SW 1271 (cell line): ENCODE data around the gene IGSF3.

Experiments
- DNase-seq, 2 experiments: peaks; one replicate each; lab custom pipeline; 2025; lab: John Stamatoyannopoulos, UW

Gene IGSF3

GRCh38 chr1:116556289-116557006 is 111.1 kb downstream of the IGSF3 start:
- DNase-seq: no peak

DNA sequence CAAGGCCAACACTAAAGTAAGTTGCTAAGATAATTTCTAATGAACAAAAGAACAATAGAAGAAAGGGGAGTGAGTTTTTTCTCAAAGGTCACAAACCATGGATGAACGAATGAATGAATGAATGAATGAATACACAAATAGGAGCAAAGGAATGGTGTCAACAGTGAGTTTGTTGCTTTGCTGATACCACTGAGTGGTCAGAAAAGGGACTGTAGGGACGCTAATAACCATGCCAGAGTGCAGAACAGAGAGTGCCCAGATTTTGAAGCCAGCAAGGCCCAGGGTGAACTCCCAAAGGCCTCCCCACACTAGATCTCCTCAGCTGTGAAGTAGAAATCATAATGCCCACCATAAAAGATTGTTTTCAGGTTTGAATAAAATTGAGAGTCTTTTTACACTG is 112.6 kb downstream of the IGSF3 start:
- DNase-seq: no peak

- DNase-seq: no peak
These were observed 114.0 kb downstream of the IGSF3 start for GRCh38 chr1:116553386-116554115.

DNA sequence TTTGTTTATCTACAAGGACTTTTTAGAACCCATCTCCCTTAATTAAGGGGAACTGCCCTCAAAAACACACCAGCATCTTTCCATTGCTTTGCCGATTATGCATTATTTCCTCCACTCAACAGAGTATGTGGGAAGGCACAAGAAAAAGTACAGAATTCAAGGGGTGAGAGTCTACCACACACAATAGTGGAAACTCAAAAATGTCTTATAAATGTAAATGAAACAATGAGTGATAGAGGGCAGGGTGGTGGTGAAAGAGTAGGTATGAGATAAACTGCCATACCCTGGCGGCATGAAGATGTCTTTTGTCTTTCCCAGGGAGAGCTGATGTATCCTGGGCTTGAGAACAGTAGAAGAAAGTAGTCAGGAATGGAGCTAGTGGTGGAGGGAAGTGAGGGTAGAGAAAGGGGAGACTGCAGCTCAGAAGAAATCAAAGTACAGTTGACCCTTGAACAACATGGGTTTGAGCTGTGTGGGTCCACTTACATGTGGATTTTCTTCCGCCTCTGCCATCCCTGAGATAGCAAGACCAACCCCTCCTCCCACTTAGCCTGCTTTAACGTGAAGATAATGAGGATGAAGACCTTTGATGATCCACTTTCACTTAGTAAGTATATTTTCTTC is 121.1 kb downstream of the IGSF3 start:
- DNase-seq: no peak

GRCh38 chr1:116545359-116545705 is 122.2 kb downstream of the IGSF3 start:
- no peak for DNase-seq

- no peak for DNase-seq
These were observed 122.8 kb downstream of the IGSF3 start for GRCh38 chr1:116544588-116545358.

DNA sequence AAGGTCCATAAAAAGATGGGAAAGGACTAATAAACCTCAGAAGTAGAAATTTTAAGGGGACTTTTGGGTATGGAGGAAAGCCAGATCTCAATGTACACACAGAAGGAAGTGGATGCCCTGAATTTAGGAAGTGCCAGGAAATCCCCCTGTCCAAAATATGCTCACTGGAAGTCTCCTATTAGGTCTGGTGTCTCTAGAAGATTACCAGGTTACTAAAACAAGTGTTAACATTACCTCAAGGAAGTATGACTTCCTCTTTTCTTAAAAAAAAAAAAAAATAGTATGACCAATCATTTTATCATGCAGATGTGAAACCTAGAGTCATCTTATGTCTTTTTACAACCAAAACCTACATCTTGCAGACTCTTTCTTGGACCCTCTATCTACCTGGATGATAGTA is 127.4 kb downstream of the IGSF3 start:
- no peak for DNase-seq

DNA sequence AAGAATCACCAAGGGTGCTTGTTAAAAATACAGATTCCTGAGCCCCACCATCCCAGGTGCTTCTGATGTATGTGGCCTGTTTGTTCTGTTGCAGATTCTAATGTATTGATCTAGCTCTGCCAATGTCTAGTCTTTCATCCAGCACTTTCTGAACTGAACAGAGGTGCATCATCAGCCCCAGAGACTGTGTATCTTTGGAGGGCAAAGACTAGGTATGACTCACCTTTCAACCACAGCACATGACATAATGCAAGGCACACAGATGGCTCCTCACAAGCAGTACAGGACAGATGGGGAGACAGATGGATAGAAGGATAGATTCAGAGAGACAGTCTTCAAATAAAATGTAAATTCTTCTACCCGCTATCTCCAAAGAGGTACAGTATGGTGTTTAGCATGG is 129.0 kb downstream of the IGSF3 start:
- DNase-seq: no peak

- DNase-seq: no peak
These were observed 129.6 kb downstream of the IGSF3 start for GRCh38 chr1:116537898-116538297.

GRCh38 chr1:116537040-116537831 is 130.3 kb downstream of the IGSF3 start:
- no peak for DNase-seq

DNA sequence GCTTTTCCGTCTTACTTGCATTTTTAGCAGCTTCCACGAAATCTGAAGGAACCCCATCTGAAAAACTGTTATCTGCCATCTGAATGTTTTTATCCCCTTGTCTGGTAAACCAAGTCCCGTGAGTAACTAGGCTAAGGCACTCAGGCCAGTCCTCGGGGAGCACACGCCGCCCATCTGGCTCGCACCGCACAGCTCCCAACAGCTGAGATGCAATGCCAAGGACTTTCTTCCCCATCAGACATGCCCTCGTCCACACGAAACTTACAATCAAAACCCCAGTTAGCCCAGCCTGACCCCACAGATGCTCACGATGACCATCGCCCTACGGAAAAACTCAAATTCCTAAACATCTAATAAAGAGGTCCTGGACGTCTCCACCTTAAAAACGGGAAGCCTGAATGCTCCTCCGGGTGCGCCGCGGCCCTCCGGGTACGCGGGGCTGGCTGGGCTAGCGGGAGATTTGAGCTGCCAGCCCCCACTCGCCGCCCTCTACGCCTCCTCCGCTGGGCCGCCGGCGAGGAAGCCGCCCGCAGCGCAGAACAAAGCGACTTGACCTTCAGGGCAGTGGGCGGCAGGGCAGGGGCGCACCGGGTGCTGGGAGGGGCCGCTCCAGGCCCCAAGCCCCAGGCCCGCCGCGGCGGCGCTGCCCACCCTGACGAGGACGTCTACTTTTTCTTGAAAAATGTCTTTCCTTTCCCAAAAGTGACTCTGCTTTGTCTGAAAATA is 133.4 kb downstream of the IGSF3 start:
- no peak for DNase-seq

- DNase-seq: no peak
These were observed 134.1 kb downstream of the IGSF3 start for GRCh38 chr1:116533429-116533820.

DNA sequence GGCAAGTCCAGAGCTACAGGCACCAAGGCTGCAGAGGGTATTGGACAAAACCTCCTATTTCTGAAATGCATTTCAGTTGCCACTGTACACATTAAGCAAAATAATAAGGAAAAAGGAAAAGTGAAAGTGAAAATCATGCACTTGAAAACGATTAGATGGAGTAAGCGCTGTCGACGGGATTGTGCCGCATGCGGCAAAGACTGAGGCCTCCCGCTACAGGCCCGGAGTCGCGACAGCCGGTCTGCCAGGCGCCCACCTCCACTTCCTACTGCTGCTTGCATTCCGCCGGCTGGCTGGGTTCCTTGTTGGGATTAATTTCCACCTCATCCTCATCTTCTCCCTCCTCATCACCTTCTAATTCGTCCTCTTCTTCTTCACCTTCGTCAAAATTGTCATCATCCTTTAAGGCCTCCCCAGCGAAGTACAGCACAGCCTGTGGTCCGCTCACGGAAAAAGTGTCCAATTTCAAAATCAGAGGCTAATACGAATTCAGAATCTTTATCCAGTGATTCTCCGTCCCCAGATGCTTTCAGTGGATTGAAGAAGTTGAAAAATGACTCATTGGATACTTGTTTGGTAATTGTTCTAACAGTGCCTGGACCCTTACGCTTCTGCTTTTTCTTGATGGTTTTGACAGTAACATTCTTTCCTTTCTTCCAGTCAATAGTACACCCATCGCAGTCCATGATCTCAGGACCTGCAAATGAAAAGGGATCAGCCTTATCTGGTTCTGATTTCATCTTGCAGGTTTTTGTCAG is 134.7 kb downstream of the IGSF3 start:
- no peak for DNase-seq

GRCh38 chr1:116531917-116532316 is 135.6 kb downstream of the IGSF3 start:
- no peak for DNase-seq

DNA sequence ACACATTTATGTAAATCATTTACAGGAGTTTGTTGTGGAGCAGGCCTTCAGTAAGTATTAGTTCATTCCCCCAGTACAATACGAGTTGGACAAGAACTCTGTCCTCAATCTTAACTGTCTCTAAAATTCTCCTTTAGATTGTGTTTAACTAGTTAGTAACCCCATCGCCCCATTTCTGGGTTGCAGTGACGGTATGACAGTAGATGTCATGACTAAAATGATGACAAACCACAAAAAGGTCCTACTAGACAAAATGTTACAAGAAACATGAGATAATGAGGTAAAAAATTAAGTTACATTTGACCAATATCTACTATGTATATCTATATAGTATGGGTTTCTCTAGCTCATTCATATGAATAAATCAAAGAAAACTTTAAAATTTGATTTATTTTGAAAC is 137.9 kb downstream of the IGSF3 start:
- DNase-seq: no peak

GRCh38 chr1:116529199-116529631 is 138.3 kb downstream of the IGSF3 start:
- no peak for DNase-seq

- no peak for DNase-seq
These were observed 139.0 kb downstream of the IGSF3 start for GRCh38 chr1:116528329-116529083.

DNA sequence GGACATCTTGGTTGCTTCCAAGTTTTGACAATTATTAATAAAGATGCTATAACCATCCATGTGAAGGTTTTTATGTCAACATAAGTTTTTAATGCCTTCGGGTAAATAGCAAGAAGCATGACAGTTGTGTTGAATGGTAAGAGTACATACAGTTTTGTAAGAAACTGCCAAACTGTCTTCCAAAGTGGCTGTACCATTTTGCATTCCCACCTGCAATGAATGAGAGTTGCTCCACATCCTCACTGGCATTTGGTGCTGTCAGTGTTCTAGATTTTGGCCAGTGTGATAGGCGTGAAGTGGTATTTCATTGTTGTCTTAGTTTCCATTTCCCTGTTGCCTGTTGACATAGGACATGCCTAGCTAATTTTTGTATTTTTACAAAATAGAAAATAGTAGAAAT is 142.1 kb downstream of the IGSF3 start:
- DNase-seq: no peak
